HL-60 (cell line): ENCODE results near the gene LBH.

Experiments
- POLR2AphosphoS5 ChIP-seq: IDR thresholded peaks from 2 replicates; pipeline ENCODE4 v1.6.1; 2012; ENCODE audit warnings: low read depth
- TF ChIP-seq, protein P1 (sequence below): IDR thresholded peaks from one replicate; pipeline ENCODE4 v1.5.1; 2011; ENCODE audit warnings: low read length, control low read depth, inconsistent platforms; ENCODE audit not compliant: insufficient read depth

DNA sequence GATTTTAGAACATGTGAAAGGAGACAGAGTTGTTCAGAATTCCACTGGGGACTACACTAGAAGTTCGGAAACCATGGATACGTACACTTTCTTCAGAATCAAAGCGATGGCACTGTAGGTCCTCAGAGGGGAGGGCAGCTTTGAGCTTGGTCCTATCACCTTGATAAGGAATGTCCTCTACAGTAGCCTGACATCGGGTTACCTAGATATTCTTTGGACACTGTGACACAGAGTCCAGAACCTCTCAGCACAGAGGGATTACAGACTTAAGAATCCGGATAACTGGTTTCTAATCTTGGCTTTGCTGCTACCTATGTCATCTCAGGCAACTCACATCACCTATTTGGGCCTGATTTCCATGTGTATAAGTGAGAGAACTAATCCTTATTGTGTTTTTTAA is 14.0 kb downstream of the LBH start:
- TF ChIP-seq, protein P1, sequence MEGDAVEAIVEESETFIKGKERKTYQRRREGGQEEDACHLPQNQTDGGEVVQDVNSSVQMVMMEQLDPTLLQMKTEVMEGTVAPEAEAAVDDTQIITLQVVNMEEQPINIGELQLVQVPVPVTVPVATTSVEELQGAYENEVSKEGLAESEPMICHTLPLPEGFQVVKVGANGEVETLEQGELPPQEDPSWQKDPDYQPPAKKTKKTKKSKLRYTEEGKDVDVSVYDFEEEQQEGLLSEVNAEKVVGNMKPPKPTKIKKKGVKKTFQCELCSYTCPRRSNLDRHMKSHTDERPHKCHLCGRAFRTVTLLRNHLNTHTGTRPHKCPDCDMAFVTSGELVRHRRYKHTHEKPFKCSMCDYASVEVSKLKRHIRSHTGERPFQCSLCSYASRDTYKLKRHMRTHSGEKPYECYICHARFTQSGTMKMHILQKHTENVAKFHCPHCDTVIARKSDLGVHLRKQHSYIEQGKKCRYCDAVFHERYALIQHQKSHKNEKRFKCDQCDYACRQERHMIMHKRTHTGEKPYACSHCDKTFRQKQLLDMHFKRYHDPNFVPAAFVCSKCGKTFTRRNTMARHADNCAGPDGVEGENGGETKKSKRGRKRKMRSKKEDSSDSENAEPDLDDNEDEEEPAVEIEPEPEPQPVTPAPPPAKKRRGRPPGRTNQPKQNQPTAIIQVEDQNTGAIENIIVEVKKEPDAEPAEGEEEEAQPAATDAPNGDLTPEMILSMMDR = no peak
- TF ChIP-seq POLR2AphosphoS5 = no peak
